HG03103 (cell line): Measurements from ENCODE around the gene LRP10.
"Not testable (repeated sequence)": the region's sequence is repeated elsewhere in the genome, so short reads cannot be mapped to it uniquely, and the experiment has no call there.

Experiments used
- ATAC-seq: cut with Tn5 transposase; IDR thresholded peaks from one replicate; pipeline ENCODE4 v1.9.1; 2021; ENCODE audit warnings: low read depth; ENCODE audit not compliant: unreplicated experiment

Gene LRP10

GRCh38 chr14:22908601-22909000, 37.1 kb downstream of the LRP10 start:
- no peak for ATAC-seq

DNA sequence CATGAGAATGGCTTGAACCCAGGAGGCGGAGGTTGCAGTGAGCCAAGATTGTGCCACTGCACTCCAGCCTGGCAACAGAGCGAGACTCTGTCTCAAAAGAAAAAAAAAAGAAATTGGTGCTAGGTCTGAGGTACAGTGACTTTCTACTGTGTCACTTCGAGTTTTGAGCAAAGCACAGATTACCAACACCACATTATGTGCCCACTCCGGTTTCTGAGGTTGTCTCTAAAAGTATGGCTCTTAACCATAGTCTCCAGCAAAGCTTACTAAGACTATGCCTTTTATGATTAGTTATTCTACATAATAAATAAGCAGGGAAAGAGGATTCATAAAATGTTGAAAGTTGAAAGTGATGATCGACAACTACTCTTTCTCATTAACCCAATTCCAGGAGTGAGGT, 39.4 kb downstream of the LRP10 start:
- ATAC-seq = no peak

GRCh38 chr14:22914836-22915235, 43.3 kb downstream of the LRP10 start:
- ATAC-seq = not testable (repeated sequence)

GRCh38 chr14:22915886-22916521, 44.5 kb downstream of the LRP10 start:
- ATAC-seq = no peak

GRCh38 chr14:22918804-22919600, 47.5 kb downstream of the LRP10 start, which contains the start of gene RBM23:
Gene RBM23, minus strand, starts transcription at chr14:22919149.
- ATAC-seq = peak; percentile 89

DNA sequence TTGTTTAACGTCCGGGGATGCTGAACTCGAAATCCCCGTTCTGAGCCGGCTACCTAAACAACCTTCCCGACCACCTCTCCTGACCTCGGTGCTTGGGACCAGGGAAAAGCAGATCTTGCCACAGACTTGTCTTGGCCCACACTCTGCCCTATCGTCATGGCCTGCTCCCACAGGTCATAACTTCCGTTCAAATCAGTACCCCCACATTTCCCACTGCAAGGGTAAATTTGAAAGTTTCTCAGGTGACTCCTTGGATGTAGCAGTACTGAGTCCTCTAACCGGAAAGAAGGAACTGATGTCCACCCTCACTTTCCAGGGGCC, 48.0 kb downstream of the LRP10 start:
- ATAC-seq = peak; percentile 17

DNA sequence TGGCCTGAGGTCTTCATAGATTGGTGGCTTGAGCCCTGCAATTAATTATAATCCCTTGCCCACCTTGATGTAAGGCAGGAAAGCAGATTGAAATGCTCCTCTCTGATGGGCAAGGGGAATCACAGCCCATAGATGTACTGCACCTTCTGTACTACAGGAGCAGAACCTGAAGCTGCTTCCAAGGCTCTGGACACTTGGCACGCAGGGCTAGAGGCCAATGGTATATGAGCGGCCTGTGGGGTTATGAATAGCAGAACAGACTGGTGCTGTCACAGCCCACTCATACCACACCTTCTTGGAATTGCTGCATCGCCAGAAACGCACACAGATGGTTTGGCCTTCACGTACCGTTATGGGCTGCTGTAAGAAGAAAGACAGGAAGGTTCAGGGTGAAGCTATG, 49.2 kb downstream of the LRP10 start:
- ATAC-seq = no peak

DNA sequence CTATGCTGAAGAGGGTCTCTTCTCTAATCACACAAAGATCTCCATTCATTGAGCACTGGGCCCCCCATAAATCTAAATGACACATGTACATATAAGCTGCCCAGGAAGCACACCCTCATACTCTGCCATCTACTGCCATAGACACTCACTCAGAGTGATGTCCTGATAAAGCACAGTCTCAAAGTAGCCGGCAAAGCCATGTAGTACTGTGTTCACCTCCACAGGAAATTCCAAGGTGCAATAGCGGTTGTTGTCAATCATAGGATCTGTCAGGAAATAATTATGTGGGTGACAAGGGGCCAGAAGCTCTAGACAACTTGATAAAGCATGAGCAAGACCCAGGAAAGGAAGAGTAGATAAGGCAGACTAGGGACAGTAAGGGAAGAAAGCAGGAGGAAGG, 50.8 kb downstream of the LRP10 start:
- ATAC-seq = no peak

DNA sequence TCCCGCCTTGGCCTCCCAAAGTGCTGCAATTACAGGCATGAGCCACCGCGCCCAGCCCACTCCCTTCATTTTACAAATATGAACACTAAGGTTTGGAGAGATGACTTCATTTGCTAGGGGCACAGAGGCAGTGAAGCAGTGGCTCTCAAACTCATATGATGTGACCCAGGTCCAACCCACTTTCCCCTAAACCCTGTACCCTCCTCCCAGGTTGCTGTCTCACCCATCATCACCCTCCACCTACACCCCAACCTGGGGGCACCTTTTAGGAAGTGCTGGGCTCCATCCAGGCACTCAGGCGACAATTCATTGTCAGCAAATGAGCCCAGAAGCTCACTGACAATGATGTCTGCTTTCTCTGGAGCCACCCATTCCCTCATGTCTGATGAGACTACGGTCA, 52.2 kb downstream of the LRP10 start:
- no peak for ATAC-seq

DNA sequence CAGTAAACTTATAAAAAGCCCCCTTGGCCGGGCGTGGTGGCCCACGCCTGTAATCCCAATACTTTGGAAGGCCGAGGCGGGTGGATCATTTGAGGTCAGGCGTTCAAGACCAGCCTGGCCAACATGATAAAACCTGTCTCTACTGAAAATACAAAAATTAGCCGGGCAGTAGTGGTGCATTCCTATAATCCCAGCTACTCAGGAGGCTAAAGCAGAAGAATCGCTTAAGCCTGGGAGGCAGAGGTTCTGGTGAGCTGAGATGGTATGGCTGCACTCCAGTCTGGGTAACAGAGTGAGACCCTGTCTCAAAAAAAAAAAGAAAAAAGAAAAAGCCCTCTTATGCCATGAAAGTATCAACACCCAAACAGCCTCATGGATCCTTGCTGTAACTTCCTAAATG, 54.0 kb downstream of the LRP10 start:
- no peak for ATAC-seq

GRCh38 chr14:22926316-22926715, 54.8 kb downstream of the LRP10 start:
- ATAC-seq = no peak

DNA sequence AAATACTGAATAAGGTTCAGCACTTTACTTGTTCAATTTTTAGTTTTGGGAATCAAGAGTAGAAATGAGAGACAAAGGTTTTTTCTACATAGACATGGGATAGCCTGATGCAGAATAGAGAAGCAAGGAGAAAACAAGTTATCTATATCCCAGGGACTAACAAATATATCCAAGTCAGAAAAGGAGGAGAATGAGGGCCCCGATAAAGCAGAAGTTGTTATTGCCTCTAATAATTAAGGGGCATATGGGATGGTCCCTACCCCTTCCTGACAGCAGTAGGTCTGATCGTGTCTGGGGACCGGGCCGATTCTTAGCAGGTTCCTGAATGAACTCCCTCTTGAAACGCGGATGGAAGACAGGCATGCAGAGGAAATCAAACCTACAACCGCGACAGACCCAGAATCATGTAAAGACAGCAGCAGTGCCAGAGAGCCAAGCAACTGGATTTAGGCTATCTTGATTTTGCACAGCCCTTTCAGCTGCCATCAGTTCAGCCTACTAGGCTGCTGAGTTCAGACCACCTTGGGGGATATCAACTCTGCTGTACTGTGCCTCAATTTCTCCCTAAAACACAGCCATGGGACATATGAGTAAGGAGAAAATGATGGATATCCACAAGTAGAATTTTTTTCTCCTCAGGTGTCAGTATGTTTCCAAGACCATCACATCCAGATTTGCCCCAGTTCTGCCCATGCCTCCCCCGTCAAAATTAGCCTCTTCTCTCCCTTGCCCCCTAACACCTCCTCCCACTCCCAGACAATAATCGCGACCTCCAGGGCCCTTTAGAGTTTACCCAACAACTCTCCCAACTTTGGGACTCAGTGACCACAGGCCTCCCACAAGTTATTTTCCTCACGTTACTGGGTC, 56.9 kb downstream of the LRP10 start:
- no peak for ATAC-seq

GRCh38 chr14:22929104-22929960, 57.8 kb downstream of the LRP10 start, which contains the start of gene PRMT5:
Gene PRMT5, minus strand, starts transcription at chr14:22929376. Its CDS starts 15 bp downstream, at chr14:22929361.
- peak; percentile 96 for ATAC-seq

GRCh38 chr14:22929961-22930364, 58.4 kb downstream of the LRP10 start:
- no peak for ATAC-seq
